M059J (cell line): ENCODE data around the gene PROM1. TPM values are rescaled to one million over a fixed set of nuclear protein-coding genes. Genes with fewer than 3 reads are reported as not detected.

Experiments used
- DNase-seq: peaks from one replicate; pipeline ENCODE4 v3.0.0-alpha.2; 2012; ENCODE audit warnings: low read depth
- total RNA-seq: library from RNA; depleted of rRNA; stranded (reverse); fragments of >200 nt; shearing (Covaris generic); gene quantifications from 2 replicates; pipeline ENCODE4 v1.2.3, GENCODE V29; 2014

Gene PROM1
- total RNA-seq, 1 experiment from 2014 or later: 0.37 TPM

DNA sequence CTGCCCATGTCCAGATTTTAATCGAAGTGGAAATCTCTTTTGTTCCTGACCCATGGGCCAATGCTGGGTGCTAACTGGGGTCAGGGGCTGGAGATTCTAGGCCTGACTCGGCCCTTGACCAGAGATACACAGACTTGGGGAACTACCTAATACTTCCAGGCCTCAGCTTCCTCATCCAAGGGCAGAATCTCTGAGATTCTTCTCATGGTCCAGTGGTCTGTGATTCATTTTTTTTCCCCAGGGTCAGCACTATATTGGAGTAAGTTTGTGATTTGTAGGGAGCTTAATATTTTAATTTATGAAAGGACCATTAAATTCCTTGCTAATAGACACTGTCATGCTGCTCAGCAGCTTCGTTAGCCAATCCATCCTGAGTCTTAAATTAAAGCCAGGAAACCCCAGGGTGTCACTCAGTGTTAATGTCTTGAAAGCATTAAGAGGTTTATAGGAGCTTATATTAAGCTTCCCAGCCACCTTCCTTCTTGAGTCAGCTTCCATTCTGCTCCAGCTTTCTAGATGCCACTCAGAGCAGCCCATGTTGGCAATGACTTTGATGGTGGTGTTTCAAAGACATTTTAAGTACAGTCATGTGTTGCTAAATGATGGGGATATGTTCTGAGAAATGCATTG, 27.0 kb upstream of the PROM1 start:
- DNase-seq: no peak

DNA sequence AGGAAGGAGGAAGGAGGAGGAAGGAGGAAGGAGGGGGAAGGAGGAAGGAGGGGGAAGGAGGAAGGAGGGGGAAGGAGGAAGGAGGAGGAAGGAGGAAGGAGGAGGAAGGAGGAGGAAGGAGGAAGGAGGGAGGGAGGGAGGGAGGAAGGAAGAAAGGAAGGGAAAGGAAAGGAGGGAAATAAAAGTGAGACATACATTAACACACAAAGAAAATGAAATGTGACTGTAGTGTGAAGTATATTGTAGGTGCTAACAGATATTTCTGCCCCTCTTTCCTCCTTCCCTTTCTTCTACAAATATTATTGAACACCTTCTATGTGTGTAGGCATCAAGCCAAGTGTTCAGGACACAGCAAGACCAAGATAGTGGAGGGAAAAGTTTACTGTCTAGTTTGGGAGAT, 26.4 kb upstream of the PROM1 start:
- DNase-seq: no peak

DNA sequence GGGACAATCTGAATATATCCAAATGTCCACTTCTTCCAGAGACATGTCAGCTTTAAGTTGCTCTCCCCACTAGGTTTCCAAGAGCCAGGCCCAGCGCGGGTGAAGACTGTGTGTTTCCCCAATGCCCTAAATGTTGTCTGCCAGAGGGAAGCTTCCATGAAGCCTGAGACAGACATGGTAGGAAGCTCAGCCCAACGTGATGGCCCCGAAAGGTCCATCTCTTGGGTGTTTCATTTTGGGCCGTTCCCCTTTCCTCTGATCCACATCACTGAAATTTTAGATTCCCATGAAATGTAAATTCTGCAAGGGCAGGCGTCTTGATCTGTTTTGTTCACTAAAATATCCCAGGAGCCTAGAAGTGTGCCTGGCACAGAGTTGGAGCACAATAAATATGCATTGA, 25.4 kb upstream of the PROM1 start:
- DNase-seq: no peak

DNA sequence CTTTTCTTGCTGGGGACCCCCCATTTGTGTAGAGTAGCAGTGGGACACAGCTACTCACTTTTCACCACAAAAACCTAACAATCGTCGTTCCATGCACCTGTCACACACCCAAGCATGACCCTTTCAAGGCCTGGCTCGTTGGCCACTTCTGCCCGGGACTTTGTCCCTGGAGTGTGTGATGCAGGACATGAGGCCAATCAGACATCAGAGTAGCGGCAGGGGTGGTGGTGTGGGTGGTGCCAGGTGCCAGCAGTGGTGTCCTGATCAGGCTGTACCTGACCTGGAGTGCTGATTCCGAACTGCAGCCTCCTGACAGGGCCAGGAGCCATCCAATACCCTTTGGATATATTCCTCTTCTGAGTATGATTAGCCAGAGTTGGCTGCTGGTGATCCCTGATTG, 23.1 kb upstream of the PROM1 start:
- no peak for DNase-seq

DNA sequence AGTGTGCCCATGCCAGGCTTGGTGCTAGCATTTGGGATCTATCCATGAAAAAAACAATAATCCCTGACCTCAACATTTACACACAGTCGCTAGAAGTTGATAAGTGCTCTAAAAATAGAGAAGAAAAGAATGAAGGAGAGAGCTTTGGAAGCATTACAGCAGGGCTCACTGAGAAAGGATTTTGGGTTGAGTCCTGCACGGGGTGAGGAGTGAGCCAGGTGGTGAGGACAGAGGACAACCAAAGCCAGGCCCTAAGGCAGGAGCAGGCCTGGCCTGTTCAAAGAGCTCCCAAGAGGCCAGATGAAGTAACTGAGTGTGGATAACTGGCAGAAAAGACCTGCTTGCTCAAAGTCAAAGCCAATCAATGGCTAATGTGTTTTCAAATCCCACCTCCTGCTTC, 20.7 kb upstream of the PROM1 start:
- no peak for DNase-seq

DNA sequence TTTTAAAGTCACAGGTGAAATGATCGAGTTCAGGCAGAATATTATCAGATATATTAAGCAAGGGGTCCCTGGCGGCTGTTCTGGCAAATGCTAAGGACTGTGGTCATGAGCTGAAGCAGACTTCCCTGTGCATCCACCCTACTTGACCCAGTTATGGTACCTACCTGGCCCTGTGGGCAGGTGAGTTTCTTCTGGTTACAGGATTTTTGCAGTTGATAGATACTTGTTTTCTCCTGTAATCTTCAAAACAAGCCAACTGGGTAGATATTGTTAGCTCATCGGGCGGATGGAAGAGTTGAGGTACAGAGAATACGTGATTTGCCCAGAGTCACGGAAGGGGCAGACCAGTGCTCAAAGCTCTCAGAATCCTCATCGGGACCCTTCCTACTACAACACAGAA, 18.5 kb upstream of the PROM1 start:
- DNase-seq: no peak

DNA sequence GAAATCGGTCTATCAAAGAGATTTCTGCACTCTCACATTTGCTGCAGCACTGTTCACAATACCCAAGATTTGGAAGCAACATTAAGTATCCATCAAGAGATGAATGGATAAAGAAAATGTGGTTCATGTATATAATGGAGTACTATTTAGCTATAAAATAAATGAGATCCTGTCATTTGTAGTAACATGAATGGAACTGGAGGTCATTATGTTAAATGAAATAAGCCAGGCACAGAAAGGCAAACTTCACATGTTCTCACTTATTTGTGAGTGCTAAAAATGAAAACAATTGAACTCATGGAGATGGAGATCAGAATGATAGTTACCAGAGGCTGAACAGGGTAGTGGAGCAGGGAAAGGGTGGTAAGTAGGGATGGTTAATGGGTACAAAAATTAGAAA, 17.0 kb upstream of the PROM1 start:
- no peak for DNase-seq

DNA sequence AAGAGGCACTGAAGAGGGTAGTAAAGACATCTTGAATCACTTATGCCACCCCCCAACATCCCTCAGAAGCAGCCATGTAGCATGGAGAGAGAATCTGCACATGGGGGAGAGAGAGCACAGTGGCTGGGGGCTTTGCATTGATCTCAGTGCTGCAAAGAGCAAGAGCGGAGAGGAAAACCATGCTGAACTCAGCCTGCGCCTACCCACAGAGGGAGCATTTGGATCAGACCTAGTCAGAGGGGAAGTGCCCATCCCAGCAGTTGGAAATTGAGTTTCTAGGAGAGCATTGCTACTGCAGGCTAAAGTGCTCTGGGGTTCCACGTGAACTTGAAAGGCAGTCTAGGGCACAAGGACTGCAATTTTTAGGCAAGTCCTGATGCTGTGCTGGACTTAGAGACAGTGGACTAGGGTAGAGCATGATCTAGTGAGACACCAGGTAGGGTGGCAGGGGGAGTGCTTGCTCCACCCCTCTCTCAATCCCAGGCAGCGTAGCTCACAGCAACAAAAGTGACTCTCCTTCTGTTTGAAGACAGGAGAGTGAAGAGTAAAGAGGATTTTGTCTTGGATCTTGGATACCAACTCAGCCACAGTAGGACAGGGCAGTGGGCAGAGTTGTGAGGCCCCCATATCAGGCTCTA, 9.0 kb upstream of the PROM1 start:
- no peak for DNase-seq

DNA sequence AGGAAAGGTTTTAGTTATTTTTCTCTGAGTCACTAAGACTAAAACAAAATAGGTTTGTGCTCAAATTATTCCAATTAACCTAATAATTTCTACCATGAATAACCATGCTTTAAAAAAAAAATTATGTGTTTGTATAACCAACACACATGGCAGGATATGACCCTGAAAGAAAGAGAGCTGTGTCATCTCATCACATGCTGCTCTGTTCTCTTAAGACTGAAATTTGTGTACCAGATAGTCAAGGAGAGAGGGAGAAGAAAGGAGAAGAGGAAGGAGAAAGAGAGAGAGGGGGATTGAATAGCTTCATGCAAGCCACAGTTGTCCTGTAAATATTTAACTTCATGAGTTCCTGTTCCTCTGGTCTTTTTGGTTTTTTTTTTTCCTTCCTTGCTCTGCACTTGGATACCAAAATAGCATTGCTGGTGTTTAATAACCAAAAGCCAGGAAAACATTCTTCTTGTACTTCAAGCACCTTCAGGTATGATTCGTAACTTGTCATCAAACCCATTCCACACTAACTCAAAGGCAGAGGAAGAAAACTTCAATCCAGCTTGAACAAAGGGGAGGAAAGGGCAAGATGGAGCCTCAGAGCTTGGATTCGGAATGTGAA, 6.4 kb upstream of the PROM1 start:
- DNase-seq: no peak

DNA sequence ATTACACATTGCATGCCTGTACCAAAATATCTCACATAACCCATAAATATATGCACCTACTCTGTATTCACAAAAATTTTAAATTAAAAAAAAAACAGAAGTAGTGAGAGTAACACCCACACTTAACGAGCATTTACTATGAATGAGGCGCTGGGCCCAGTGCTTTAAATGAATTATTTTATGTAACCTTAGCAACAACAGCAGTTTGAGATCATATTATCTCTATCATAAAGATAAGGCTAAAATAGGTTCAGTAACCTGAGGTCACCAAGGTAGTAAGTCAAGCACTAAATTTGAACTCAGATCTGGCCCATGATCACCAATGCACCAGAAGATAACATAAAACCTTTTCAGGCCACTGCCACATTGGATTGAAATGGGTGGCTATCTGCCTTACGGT, 5.3 kb upstream of the PROM1 start:
- no peak for DNase-seq

DNA sequence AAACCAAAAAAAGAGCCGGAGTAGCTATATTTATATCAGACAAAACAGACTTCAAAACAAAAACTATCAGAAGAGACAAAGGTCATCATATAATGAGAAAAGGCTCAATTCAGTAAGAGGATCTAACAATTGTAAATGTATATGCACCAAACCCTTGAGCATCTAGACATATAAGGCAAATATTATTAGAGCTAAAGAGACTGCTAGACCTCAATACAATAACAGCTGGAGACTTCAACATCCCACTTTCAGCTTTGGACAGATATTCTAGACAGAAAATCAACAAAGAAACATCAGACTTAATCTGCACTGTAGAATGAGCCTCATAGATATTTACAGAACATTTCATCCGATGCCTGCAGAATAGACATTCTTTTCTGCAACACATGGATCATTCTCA, 4.8 kb upstream of the PROM1 start:
- DNase-seq: no peak

DNA sequence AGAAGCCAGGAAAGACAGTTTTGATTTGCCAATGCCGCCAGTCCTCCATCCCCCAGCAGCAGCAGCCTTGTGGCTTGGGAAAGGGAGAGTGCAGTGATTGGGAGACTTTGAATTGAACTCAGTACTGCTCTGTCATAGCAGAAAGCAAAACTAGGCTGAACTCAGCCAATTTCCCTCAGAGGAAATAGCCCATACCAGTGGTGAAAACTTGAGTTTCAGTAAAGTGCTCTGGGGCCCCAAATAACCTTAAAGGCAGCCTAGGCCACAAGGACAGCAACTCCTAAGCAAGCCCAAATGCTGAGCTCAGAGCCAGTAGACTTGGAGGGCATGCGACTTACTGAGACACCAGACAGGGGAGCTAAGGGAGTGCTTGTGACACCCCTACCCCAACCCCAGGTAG, 2.0 kb upstream of the PROM1 start:
- no peak for DNase-seq

DNA sequence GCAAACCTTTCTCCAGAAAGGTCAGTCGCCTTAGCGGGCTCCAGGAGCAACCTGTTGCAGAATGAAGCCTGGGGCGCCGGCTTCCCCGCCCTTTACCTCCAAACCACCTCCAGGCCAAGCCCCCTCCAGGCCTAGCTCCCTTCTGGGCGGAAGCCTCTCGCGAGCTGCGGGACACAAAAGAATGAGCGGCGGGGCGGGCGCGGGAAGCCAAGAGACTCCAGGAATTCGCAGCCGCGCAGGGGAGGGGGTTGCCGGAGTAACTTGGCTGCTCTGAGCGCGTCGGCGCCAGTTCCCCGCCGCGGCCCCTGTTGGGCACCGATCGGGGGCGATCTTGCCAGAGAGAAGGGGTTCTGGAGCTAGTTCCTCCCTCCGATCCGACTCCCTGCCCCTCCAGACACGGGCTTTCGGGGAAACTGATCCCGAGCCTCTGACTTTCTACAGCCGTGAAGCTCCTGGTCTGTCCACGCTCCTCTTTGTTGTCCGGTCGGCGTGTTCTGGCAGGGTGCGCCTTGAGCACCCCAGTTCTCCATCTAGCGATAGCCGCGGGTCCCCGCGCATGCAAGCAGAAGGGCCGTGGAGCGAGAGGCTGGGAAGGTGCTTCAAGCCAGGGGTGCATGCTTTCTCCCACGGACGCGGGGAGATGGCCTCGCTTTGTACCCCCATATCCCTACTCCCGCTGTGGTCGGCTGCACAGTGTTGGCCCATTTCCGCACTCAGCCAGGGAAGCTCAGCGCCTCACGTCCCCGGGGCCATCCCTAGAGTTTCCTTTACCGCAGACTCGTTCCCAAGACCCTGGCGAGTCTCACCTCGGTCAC, 1.2 kb downstream of the PROM1 start:
- peak; percentile 17 for DNase-seq

DNA sequence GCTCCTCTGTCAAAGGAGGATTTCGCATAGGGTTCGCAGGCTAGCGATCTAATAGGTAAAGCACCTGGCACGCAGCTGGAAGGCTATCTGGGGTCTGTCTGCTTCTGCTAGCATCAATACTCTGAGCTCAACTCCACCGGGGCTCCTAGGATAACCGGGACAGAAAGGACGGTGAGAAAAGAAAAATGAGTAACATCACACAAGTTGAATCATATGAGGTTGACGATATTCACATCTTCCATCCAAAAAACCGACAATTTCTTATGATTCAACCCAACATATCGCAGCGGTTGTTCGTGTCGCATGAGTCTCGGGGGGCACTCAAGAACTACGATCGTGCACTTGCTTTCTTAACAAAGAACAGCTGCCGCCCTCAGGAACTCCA, 1.8 kb downstream of the PROM1 start:
- no peak for DNase-seq

DNA sequence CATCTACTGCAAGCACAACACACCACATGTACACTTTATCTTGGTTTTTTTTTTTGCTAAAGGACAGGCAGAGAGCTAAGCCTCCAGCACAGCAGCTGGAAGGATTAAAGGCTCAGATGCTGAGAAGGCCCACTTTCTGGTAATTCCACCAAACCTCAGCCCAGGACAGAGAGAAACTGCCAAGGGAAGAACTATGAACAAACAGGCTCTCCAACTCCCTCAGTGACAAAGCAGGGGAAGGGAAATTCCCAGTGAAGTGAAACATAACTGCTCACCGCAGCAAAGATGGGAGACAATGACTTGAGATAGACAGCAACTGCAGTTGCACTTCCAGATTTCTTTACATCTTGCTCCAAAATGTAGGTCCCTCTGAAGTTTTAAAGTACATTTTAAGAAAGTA, 4.8 kb downstream of the PROM1 start:
- peak; percentile 8 for DNase-seq

DNA sequence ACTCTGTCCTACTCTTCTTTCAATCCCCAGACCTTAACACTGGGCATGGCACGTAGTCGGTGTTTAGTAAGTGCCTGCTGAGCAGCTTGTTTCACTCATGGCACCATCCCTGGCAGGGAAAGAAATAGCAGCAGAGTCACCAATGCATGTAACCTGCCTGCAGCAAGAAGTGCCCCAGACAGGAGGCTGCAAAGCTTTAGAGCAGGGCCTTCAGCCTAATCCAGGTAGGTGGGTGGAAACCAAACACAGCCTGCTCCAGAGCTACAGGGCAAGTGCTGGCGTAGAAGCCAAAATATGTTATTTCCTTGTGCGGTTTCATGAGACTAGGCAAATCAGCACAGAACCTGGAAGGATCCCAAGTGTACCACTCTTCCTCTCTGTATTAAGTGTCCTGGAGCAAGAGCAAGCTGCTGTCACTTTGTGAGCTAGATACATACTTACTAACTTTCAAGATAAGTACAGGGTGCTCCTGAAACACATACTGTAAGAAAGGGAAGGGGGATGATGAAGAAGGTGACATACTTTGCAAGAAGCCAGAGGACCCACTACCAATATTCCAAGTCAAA, 5.5 kb downstream of the PROM1 start:
- no peak for DNase-seq

DNA sequence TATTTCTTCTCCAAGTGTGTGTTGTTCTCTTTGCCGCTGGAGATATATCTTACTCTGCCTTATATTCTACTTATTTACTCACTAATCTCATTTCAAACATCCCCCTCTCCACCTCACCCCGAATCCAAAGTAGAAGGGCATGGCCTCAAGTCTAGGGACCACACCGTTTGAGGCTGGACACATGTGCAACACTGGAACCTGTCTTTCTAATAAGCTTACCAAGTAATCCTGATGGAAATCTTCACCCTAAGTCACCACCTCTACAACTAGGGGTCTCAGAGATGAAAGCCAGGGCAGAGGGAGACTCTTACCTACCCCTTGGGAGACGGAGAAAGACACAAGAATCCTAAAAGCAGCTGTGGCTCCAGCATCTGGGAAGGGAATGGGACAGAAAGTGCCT, 6.0 kb downstream of the PROM1 start:
- DNase-seq: no peak

DNA sequence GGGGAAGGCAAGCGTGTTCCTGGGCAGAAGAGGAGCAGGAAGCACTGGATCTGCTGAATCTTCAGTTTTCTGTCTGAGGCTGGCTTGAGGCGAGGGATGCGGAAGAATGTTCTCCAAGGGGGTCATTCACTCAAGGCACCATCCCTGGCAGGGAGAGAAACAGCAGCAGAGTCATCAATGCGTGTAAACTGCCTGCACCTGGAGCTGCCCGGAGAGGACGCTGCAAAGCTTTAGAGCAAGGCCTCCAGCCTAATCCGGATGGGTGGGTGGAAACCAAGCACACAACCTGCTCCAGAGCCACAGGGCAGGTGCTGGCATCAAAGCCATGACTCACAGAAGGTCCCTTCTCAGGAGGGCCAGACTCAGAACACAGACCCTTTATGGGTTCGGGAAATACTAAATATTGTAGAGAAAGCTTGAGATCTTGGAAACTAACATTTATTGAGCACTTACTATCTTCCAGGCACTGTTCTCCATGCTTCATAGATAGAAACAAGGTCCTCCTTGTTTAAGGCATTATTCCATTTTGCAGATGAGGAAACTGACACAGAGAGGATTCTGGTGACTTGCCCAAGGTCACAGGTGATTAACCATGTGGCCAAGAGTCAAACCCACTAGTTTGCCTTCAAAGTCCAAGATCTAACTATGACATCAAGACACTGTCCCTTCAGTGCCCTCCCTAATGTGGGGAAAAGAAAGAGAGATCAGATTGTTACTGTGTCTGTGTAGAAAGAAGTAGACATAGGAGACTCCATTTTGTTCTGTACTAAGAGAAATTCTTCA, 7.7 kb downstream of the PROM1 start:
- DNase-seq: no peak

DNA sequence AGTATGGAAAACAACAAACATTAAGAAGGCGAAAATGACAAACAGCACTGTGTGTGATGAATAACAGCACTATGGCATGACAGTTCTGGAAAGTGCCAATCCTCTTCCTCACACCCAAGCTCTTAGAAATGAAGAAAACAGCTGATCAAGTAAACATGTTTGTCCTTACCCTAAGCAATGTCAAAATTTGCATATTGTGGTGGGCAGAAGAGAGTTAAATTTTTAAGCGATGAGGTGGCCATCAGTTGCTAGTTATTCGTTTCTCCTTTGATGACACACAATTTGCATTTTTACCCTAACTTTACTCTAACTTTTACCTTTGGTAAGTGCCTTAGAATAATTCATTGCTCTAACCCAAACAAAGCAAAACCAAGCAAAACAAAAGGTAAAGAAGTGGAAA, 8.8 kb downstream of the PROM1 start:
- DNase-seq: peak; percentile 34

DNA sequence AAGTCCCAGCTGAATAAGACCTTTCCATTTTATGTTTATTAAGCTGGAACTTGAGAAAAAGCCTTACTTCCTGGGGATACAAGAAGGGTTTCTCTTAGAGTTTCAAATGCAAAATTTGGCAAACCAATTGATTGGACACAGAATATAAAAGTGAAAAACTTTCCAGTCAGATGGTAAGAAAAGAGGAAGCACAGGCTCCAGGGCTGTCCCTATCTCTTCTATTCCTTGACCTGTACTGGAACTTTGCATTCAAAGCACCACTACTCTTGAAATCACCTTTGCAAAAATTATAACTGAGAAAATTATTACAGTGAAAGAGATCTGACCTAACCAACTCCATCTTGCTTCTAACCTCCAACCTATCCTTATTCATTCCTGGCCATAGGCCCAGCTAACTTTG, 11.7 kb downstream of the PROM1 start:
- DNase-seq: no peak

DNA sequence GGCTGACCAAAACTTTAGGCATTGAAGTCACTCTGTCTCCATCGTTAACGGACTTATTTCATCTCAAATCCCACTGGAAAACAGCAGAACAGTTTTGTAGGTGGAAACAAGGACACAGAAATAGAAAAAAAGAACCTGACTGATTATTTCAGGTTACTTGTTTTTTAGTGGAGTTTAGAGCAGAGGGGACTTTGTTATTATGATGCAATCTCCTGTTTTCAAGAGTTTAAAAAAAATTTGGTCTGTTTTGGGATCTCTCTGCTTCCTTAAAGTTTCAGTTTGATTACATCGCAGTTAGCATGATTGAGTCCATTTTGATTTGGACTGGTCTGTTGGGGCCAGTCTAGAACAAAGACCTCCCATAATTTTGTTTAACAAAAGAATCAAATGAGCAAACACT, 13.6 kb downstream of the PROM1 start:
- no peak for DNase-seq

DNA sequence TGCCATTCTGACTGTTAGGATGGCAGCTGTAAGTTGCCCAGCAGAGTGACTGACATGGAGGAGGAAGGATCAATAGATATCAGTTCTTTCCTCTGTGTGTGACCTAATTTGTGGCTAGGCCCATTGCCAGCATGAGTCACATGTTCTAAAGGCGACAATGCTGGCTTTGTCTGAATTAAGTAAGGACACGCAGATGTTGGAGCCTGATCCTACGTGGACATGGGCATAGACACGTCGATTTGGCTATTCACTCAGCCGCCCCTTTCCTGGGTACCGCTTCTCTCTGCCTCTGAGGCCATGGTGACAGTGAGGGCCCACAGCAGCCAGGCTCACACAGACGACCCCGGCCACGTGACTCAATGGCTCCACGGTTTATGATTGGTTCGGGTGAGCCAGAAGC, 16.3 kb downstream of the PROM1 start:
- DNase-seq: no peak
